OCI-LY1 (cell line): ENCODE data around the gene SREK1IP1.

ENCODE experiments used
- CTCF ChIP-seq: fragments of 200-600 bp; sonication (generic), shearing (Covaris generic); IDR thresholded peaks from 2 replicates; pipeline ENCODE4 v1.5.1; 2017; ENCODE audit warnings: mild to moderate bottlenecking, antibody characterized with exemption, low read length, moderate library complexity, mixed read lengths
- EZH2 ChIP-seq: fragments of 200-600 bp; sonication (generic), shearing (Covaris generic); IDR thresholded peaks from 2 replicates; pipeline ENCODE4 v1.8.0; 2017; ENCODE audit warnings: borderline replicate concordance, mixed run types, mild to moderate bottlenecking, antibody characterized with exemption, low read length, moderate library complexity, mixed read lengths

- TF ChIP-seq CTCF (no peak), EZH2 (no peak)
Measured at GRCh38 chr5:64800926-64801325, 32.4 kb upstream of the SREK1IP1 start.
